Hepatocyte (in vitro differentiated cells): ENCODE data around the gene TRPM7. TPM values are rescaled to one million over a fixed set of nuclear protein-coding genes. Genes with fewer than 3 reads are reported as not detected.
A peak's percentile ranks its signal among the peaks of the same experiment; 100 is the strongest.

ENCODE experiments used
- DNase-seq: peaks from one replicate; pipeline ENCODE4 v3.0.0-alpha.2; 2016; ENCODE audit warnings: low spot score
- H2AFZ ChIP-seq: fragments of 200-600 bp; sonication (generic); 2 replicates; pipeline ENCODE4 v1.6.0; 2016; ENCODE audit warnings: antibody characterized with exemption, mild to moderate bottlenecking
- H3K27ac ChIP-seq: fragments of 200-600 bp; sonication (generic); 2 replicates; pipeline ENCODE4 v1.5.1; 2016; ENCODE audit warnings: mild to moderate bottlenecking
- H3K27me3 ChIP-seq: fragments of 200-600 bp; sonication (generic); 2 replicates; pipeline ENCODE4 v1.6.1; 2016
- H3K36me3 ChIP-seq: fragments of 200-600 bp; sonication (generic); replicated peaks from 2 replicates; pipeline ENCODE4 v1.5.1; 2016; ENCODE audit warnings: low read depth; ENCODE audit not compliant: insufficient read depth
- H3K4me1 ChIP-seq: fragments of 200-600 bp; sonication (generic); 2 replicates; pipeline ENCODE4 v1.5.1; 2016; ENCODE audit warnings: mild to moderate bottlenecking, moderate library complexity; ENCODE audit not compliant: insufficient read depth
- H3K4me2 ChIP-seq: fragments of 200-600 bp; sonication (generic); 2 replicates; pipeline ENCODE4 v1.6.0; 2016
- H3K4me3 ChIP-seq: fragments of 200-600 bp; sonication (generic); 2 replicates; pipeline ENCODE4 v1.5.1; 2016; ENCODE audit warnings: mild to moderate bottlenecking
- H3K79me2 ChIP-seq: fragments of 200-600 bp; sonication (generic); 2 replicates; pipeline ENCODE4 v1.6.0; 2017; ENCODE audit warnings: mild to moderate bottlenecking
- H3K9me2 ChIP-seq: fragments of 200-600 bp; sonication (generic); replicated peaks from 2 replicates; pipeline ENCODE4 v1.6.0; 2017; ENCODE audit warnings: mild to moderate bottlenecking; ENCODE audit not compliant: insufficient read depth
- H3K9me3 ChIP-seq: fragments of 200-600 bp; sonication (generic); 2 replicates; pipeline ENCODE4 v1.5.1; 2016; ENCODE audit warnings: low read depth, mild to moderate bottlenecking
- H4K20me1 ChIP-seq: fragments of 200-600 bp; sonication (generic); 2 replicates; pipeline ENCODE4 v1.6.0; 2016; ENCODE audit warnings: mild to moderate bottlenecking; ENCODE audit not compliant: insufficient read depth, poor library complexity, severe bottlenecking
- CTCF ChIP-seq: fragments of 200-600 bp; sonication (generic); IDR thresholded peaks from 2 replicates; pipeline ENCODE4 v1.5.1; 2016; ENCODE audit warnings: antibody characterized with exemption, mild to moderate bottlenecking; ENCODE audit not compliant: poor library complexity
- EZH2 ChIP-seq: fragments of 200-600 bp; sonication (generic); IDR thresholded peaks from 2 replicates; pipeline ENCODE4 v1.6.1; 2016; ENCODE audit warnings: antibody characterized with exemption, mild to moderate bottlenecking, borderline replicate concordance
- EZH2phosphoT487 ChIP-seq: fragments of 200-600 bp; sonication (generic); IDR thresholded peaks from one replicate; pipeline ENCODE4 v1.6.1; 2018; ENCODE audit warnings: antibody characterized with exemption, mild to moderate bottlenecking, low read depth, moderate library complexity; ENCODE audit not compliant: unreplicated experiment, severe bottlenecking
- WGBS: methylation state at CpG from one replicate; pipeline ENCODE4 v1.1.6; 2016; ENCODE audit warnings: low lambda C conversion rate; ENCODE audit errors: missing lambda C conversion rate; 5-methylcytosine and 5-hydroxymethylcytosine counted together
- polyA plus RNA-seq: library from polyadenylated mRNA; unstranded; fragments of >200 nt; fragmentation: Nextera tagmentation; extraction: Ambion mirVana; gene quantifications from 2 replicates; pipeline ENCODE4 v1.2.1, GENCODE V29; 2016
- total RNA-seq: library from RNA; depleted of rRNA; stranded (reverse); fragments of >200 nt; gene quantifications from 2 replicates; pipeline ENCODE4 v1.2.3, GENCODE V29; 2014

Gene TRPM7
- total and polyA plus RNA-seq, 2 experiments from 2014 or later: 12.2 to 58.3 TPM

- H3K4me2 ChIP-seq: no peak overlapping the region
- H3K9me3 ChIP-seq: no peaks in the 10 kb centered on the region
- no peak overlapping the region for H2AFZ ChIP-seq
- DNase-seq: peak; percentile 65
- H3K9me2 ChIP-seq: no peaks in the 10 kb centered on the region
- no peaks in the 10 kb centered on the region for H4K20me1 ChIP-seq
- peak overlapping the region; percentile 79 for H3K27ac ChIP-seq
- no peak overlapping the region for H3K4me3 ChIP-seq
- H3K27me3 ChIP-seq: no peaks in the 10 kb centered on the region
- no peak for TF ChIP-seq EZH2
- no peak for TF ChIP-seq CTCF
- no peak for TF ChIP-seq EZH2phosphoT487
- H3K4me1 ChIP-seq: no peaks in the 10 kb centered on the region
- 50% methylated on average over 1 of the region's 1 CpG for WGBS
- H3K79me2 ChIP-seq: no peaks in the 10 kb centered on the region
- H3K36me3 ChIP-seq: no peaks in the 10 kb centered on the region
Measured at GRCh38 chr15:50718700-50719125, 32.1 kb upstream of the TRPM7 start.

- Histone ChIP-seq H3K9me3 (no peaks in the 10 kb centered on the region), H4K20me1 (no peaks in the 10 kb centered on the region), H2AFZ (no peak overlapping the region), H3K36me3 (no peaks in the 10 kb centered on the region), H3K79me2 (no peaks in the 10 kb centered on the region), H3K9me2 (no peaks in the 10 kb centered on the region), H3K27ac (peak overlapping the region; percentile 66), H3K4me2 (peak overlapping the region; percentile 21), H3K4me3 (no peak overlapping the region), H3K27me3 (no peaks in the 10 kb centered on the region), H3K4me1 (peaks cover 6% of the 10 kb centered on the region)
- TF ChIP-seq EZH2: no peak
- no peak for TF ChIP-seq EZH2phosphoT487
- no peak for DNase-seq
- WGBS: 83% methylated on average over 3 of the region's 3 CpGs
Measured at GRCh38 chr15:50712018-50712417, 25.4 kb upstream of the TRPM7 start.

GRCh38 chr15:50710585-50710984 is 24.0 kb upstream of the TRPM7 start:
- Histone ChIP-seq H3K36me3 (no peaks in the 10 kb centered on the region), H3K4me2 (no peak overlapping the region), H3K9me2 (no peaks in the 10 kb centered on the region), H3K4me1 (peaks cover 6% of the 10 kb centered on the region), H3K4me3 (no peak overlapping the region), H4K20me1 (no peaks in the 10 kb centered on the region), H3K27ac (no peak overlapping the region), H3K27me3 (no peaks in the 10 kb centered on the region), H2AFZ (no peak overlapping the region), H3K79me2 (no peaks in the 10 kb centered on the region), H3K9me3 (no peaks in the 10 kb centered on the region)
- no peak for DNase-seq
- TF ChIP-seq EZH2 (no peak), EZH2phosphoT487 (no peak), CTCF (no peak)

GRCh38 chr15:50707878-50708427 is 21.4 kb upstream of the TRPM7 start:
- Histone ChIP-seq H3K4me2 (no peak overlapping the region), H3K27me3 (no peaks in the 10 kb centered on the region), H4K20me1 (no peaks in the 10 kb centered on the region), H3K27ac (no peak overlapping the region), H3K9me3 (no peaks in the 10 kb centered on the region), H3K79me2 (no peaks in the 10 kb centered on the region), H3K4me1 (peaks cover 6% of the 10 kb centered on the region), H3K4me3 (no peak overlapping the region), H3K9me2 (no peaks in the 10 kb centered on the region), H2AFZ (no peak overlapping the region), H3K36me3 (no peaks in the 10 kb centered on the region)
- DNase-seq: no peak
- 95% methylated on average over 3 of the region's 3 CpGs for WGBS
- TF ChIP-seq CTCF (no peak), EZH2 (no peak), EZH2phosphoT487 (no peak)
